Activated B cell treated with CpG ODN at 0.5 μM for 24 hours (primary cell): ENCODE measurements around the gene CDRT4. TPM values are rescaled to one million over a fixed set of nuclear protein-coding genes. Genes with fewer than 3 reads are reported as not detected.

ENCODE experiments used
- ATAC-seq: fragments of 200-7000 bp; cut with Tn5 transposase; one replicate; pipeline ENCODE4 v1.10.0; 2021; ENCODE audit warnings: low read depth, mild to moderate bottlenecking, moderate library complexity
- CTCF ChIA-PET: fragments of 350-600 bp; sonication (Branson Sonifier 250); formaldehyde crosslinking; loops from one replicate; lab custom pipeline; 2021; ENCODE audit warnings: antibody characterized with exemption; lab: Charles Lee
- POLR2A ChIA-PET: fragments of 350-600 bp; sonication (Branson Sonifier 250); formaldehyde crosslinking; loops from one replicate; lab custom pipeline; 2021; ENCODE audit warnings: antibody characterized with exemption; lab: Charles Lee
- DNase-seq: peaks from one replicate; pipeline ENCODE4 v3.0.0; 2022
- H3K27ac Mint-ChIP-seq: one replicate; pipeline ENCODE4 v1.8.0; 2020; ENCODE audit warnings: mixed read lengths
- H3K27me3 Mint-ChIP-seq: one replicate; pipeline ENCODE4 v1.8.0; 2021; ENCODE audit warnings: mixed read lengths
- H3K36me3 Mint-ChIP-seq: one replicate; pipeline ENCODE4 v1.8.0; 2021; ENCODE audit warnings: low read depth, mixed read lengths
- H3K4me1 Mint-ChIP-seq: one replicate; pipeline ENCODE4 v1.8.0; 2021; ENCODE audit warnings: mixed read lengths
- H3K4me3 Mint-ChIP-seq: one replicate; pipeline ENCODE4 v1.8.0; 2020; ENCODE audit warnings: mild to moderate bottlenecking, mixed read lengths
- H3K9me3 Mint-ChIP-seq: one replicate; pipeline ENCODE4 v1.8.0; 2020; ENCODE audit warnings: mixed read lengths
- intact Hi-C: fragments of 100-400 bp; cut with micrococcal nuclease; formaldehyde crosslinking; loops from one replicate; pipeline ENCODE4 v1.15.1; 2024
- total RNA-seq: library from RNA; stranded (reverse); gene quantifications from 2 replicates; pipeline ENCODE4 v1.2.3, GENCODE V29; 2022
- TF ChIP-seq, protein P1 (sequence below): fragments of 200-600 bp; IDR thresholded peaks from one replicate; pipeline ENCODE4 v1.8.0; 2022; ENCODE audit warnings: antibody characterized with exemption, mild to moderate bottlenecking

CDRT4 gene
- total RNA-seq, 1 donor from 2014 or later, result 5.3 TPM

DNA sequence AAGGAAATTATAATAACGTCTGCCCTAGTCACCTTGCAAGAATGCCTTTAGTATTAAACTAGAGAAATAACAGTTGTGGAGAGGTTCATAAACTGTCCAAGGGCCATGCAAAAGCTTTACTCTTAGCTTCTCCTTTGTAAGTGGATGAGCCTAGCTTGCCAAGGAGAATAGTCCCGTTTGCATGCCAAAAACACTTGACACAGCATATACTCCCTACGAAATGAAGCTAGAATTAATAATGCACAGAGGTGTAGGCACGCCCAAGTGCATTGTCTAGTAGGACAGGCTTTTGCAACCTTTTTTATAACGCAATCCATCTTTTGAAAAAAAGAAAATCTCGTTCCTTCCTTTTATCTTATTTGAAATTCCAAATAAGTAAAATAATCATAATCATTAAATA lies 12.8 kb upstream of the CDRT4 start:
- Mint-ChIP-seq H3K9me3 (no peaks in the 10 kb centered on the region), H3K36me3 (no peaks in the 10 kb centered on the region), H3K4me1 (no peaks in the 10 kb centered on the region), H3K27me3 (no peaks in the 10 kb centered on the region), H3K4me3 (no peak overlapping the region), H3K27ac (no peak overlapping the region)
- TF ChIP-seq, protein P1, sequence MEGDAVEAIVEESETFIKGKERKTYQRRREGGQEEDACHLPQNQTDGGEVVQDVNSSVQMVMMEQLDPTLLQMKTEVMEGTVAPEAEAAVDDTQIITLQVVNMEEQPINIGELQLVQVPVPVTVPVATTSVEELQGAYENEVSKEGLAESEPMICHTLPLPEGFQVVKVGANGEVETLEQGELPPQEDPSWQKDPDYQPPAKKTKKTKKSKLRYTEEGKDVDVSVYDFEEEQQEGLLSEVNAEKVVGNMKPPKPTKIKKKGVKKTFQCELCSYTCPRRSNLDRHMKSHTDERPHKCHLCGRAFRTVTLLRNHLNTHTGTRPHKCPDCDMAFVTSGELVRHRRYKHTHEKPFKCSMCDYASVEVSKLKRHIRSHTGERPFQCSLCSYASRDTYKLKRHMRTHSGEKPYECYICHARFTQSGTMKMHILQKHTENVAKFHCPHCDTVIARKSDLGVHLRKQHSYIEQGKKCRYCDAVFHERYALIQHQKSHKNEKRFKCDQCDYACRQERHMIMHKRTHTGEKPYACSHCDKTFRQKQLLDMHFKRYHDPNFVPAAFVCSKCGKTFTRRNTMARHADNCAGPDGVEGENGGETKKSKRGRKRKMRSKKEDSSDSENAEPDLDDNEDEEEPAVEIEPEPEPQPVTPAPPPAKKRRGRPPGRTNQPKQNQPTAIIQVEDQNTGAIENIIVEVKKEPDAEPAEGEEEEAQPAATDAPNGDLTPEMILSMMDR, result no peak
- ChIA-PET CTCF (no interaction called here), POLR2A (no interaction called here)
- intact Hi-C loops, result no loop called here
- DNase-seq (no peak), ATAC-seq (no peak)

DNA sequence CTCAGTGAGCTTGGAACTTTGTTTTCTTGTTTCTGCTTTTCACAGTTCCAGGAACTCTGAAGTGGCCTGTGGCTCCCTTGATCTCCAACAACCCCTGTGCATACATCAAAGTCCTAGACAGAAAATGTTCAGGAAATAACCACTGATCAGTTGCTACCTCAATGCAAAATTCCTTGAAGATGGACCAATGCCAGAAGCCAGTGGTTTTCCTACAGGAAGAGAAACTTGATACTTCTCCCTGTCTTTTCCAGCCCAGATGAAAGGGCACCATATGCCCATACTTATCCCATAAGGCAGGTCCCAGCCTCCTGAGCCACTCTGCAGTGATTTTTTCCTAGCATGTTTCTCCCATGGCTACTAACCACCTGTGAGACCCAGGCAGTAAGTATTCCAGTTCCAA lies 12.3 kb upstream of the CDRT4 start:
- Mint-ChIP-seq H3K27ac (no peak overlapping the region), H3K4me3 (no peak overlapping the region), H3K36me3 (no peaks in the 10 kb centered on the region), H3K27me3 (no peaks in the 10 kb centered on the region), H3K9me3 (no peaks in the 10 kb centered on the region), H3K4me1 (no peaks in the 10 kb centered on the region)
- DNase-seq, result no peak
- CTCF ChIA-PET, result no interaction called here
- POLR2A ChIA-PET, result no interaction called here
- no peak for ATAC-seq
- TF ChIP-seq, protein P1, result no peak
- intact Hi-C loops, result no loop called here

DNA sequence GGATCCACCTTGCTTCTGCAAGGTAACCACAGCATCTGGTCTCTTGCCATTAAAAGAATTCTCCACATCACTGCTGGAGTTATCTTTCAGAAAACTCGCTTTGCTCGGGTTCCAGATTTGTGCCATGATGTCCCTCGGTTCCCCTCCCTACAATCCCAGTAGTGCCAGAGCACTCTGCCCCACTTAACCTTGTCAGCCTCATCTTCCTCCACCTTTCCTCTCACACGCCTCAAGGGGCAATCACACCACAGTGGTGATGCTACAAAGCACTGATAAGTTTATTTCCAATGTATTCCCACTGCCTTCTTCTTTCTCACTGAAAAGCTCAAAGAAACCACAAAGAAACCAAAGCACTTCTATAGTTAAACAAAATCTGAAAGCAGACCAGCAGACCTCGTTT lies 11.4 kb upstream of the CDRT4 start:
- no peak overlapping the region for H3K27ac Mint-ChIP-seq
- H3K4me3 Mint-ChIP-seq, result no peak overlapping the region
- intact Hi-C loops, result no loop called here
- H3K36me3 Mint-ChIP-seq, result no peaks in the 10 kb centered on the region
- ATAC-seq (no peak), DNase-seq (no peak)
- no peaks in the 10 kb centered on the region for H3K9me3 Mint-ChIP-seq
- TF ChIP-seq, protein P1, result no peak
- ChIA-PET CTCF (no interaction called here), POLR2A (no interaction called here)
- no peaks in the 10 kb centered on the region for H3K4me1 Mint-ChIP-seq
- H3K27me3 Mint-ChIP-seq, result no peaks in the 10 kb centered on the region

- no peaks in the 10 kb centered on the region for H3K9me3 Mint-ChIP-seq
- H3K4me3 Mint-ChIP-seq, result no peak overlapping the region
- H3K27ac Mint-ChIP-seq, result no peak overlapping the region
- ATAC-seq (no peak), DNase-seq (no peak)
- intact Hi-C loops, result no loop called here
- POLR2A ChIA-PET, result no interaction called here
- H3K36me3 Mint-ChIP-seq, result no peaks in the 10 kb centered on the region
- TF ChIP-seq, protein P1, result no peak
- CTCF ChIA-PET, result interaction anchor here (0.6 kb wide), 1 partner anchor 25 kb away, joined by 4 read pairs; no protein-coding TSS in a partner anchor
- no peaks in the 10 kb centered on the region for H3K27me3 Mint-ChIP-seq
- no peaks in the 10 kb centered on the region for H3K4me1 Mint-ChIP-seq
Measured at GRCh38 chr17:15475631-15476354, 8.4 kb upstream of the CDRT4 start.

DNA sequence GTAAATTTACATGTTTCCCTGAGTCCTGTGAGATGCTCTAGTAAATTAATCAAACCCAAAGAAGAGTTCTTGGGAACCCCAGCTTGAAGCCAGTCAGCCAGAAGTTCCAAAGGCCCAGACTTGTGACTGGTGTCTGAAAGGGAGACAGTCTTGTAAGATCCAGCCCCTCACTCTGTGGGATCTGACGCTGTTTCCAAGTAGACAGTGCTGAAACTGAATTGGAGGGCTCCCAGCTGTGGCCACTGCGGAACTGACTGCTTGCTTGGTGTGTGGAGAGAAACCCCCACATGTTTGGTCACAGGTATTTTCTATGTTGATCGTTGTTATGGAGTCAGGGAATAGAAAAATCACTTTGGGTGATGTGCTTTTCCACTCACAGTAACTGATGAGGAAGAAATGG lies 5.5 kb upstream of the CDRT4 start:
- no peaks in the 10 kb centered on the region for H3K27me3 Mint-ChIP-seq
- no peak overlapping the region for H3K27ac Mint-ChIP-seq
- ChIA-PET POLR2A (no interaction called here), CTCF (no interaction called here)
- H3K4me3 Mint-ChIP-seq, result no peak overlapping the region
- intact Hi-C loops, result no loop called here
- no peak for ATAC-seq
- H3K9me3 Mint-ChIP-seq, result no peaks in the 10 kb centered on the region
- no peaks in the 10 kb centered on the region for H3K4me1 Mint-ChIP-seq
- TF ChIP-seq, protein P1, result no peak
- H3K36me3 Mint-ChIP-seq, result no peaks in the 10 kb centered on the region
- no peak for DNase-seq
